Left renal pelvis (tissue), 4 donors: ENCODE data around the gene CD72. TPM values are rescaled to one million over a fixed set of nuclear protein-coding genes. Genes with fewer than 3 reads are reported as not detected.
"Not testable (repeated sequence)": the region's sequence is repeated elsewhere in the genome, so short reads cannot be mapped to it uniquely, and the experiment has no call there.

Experiments
- DNase-seq, 4 donors: peaks; one replicate each; pipeline ENCODE4 v3.0.0-alpha.2; 2013; ENCODE audit warnings: low read depth in 4 of 4, low spot score in 3 of 4
- polyA plus RNA-seq, 4 donors: library from polyadenylated mRNA; unstranded; fragments of 120-200 nt; gene quantifications; one replicate each; pipeline ENCODE4 v1.2.1, GENCODE V29; 2013; ENCODE audit not compliant: insufficient read length in 4 of 4

The CD72 gene
- polyA plus RNA-seq, 4 donors = 1.8 to 3.3 (median 2.2) TPM

- no peak for DNase-seq
Observed at GRCh38 chr9:35598866-35599590, 19.2 kb downstream of the CD72 start.

- not testable (repeated sequence) for DNase-seq
Observed at GRCh38 chr9:35596907-35597306, 21.3 kb downstream of the CD72 start.

GRCh38 chr9:35594471-35594870 is 23.7 kb downstream of the CD72 start:
- DNase-seq = no peak

GRCh38 chr9:35593581-35593980 is 24.6 kb downstream of the CD72 start:
- DNase-seq = no peak

GRCh38 chr9:35588506-35588905 is 29.7 kb downstream of the CD72 start:
- DNase-seq = not testable (repeated sequence)

- not testable (repeated sequence) for DNase-seq
Observed at GRCh38 chr9:35584681-35585080, 33.5 kb downstream of the CD72 start.

- DNase-seq = not testable (repeated sequence)
Observed at GRCh38 chr9:35583521-35583920, 34.7 kb downstream of the CD72 start.

GRCh38 chr9:35579659-35580227 is 38.5 kb downstream of the CD72 start:
- DNase-seq = not testable (repeated sequence)

GRCh38 chr9:35579130-35579529 is 39.1 kb downstream of the CD72 start:
- DNase-seq = no peak

GRCh38 chr9:35577486-35577885 is 40.7 kb downstream of the CD72 start:
- no peak for DNase-seq

- DNase-seq = no peak
Observed at GRCh38 chr9:35575478-35575877, 42.7 kb downstream of the CD72 start.

- DNase-seq = no peak
Observed at GRCh38 chr9:35574578-35575122, 43.6 kb downstream of the CD72 start.

- no peak for DNase-seq
Observed at GRCh38 chr9:35570709-35571504, 47.3 kb downstream of the CD72 start.

GRCh38 chr9:35569206-35569605 is 49.0 kb downstream of the CD72 start:
- DNase-seq = no peak

GRCh38 chr9:35568196-35568595 is 50.0 kb downstream of the CD72 start:
- DNase-seq = no peak

GRCh38 chr9:35566417-35566816 is 51.8 kb downstream of the CD72 start:
- no peak for DNase-seq

- DNase-seq = no peak
Observed at GRCh38 chr9:35564658-35565061, 53.6 kb downstream of the CD72 start.

- DNase-seq = no peak
Observed at GRCh38 chr9:35563791-35564197, 54.4 kb downstream of the CD72 start.

GRCh38 chr9:35562895-35563780 is 55.1 kb downstream of the CD72 start:
- no peak for DNase-seq
